MM.1S (cell line): ENCODE results near the gene CACNA1E.

ENCODE experiments used
- EZH2 ChIP-seq: fragments of 300-600 bp; sonication (generic); optimal IDR thresholded peaks from 2 replicates; pipeline ENCODE3; 2017; ENCODE audit warnings: low read depth, mild to moderate bottlenecking, antibody characterized with exemption, low read length, mixed read lengths
- EZH2phosphoT487 ChIP-seq: fragments of 300-600 bp; sonication (generic); IDR thresholded peaks from 2 replicates; pipeline ENCODE4 v1.6.1; 2018; ENCODE audit warnings: antibody characterized with exemption, low read length

DNA sequence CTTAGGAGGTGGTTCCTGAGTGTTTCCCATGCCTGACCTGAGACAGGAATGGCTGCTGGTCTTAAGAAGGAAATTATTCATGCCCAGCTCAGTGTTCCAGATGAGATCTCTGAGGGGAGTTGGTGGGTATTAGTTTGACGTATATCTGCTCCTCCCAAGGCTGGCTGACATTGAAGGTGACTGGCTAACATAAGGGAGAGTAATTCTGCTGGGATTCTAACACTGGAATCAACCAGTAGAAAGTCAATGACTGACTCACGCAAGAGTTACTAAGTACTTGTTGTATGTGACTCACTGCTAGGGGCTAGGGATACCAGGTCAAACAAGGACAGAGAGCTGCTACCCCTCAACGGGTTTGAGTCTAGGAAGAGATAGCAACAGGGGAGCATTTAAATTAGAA is 177.3 kb downstream of the CACNA1E start:
- TF ChIP-seq EZH2 (no peak), EZH2phosphoT487 (no peak)
